GM23338 (cell line): Measurements from ENCODE around the gene FAM3D. TPM values are rescaled to one million over a fixed set of nuclear protein-coding genes. Genes with fewer than 3 reads are reported as not detected.

ENCODE experiments used
- ATAC-seq: fragments of 200-7000 bp; cut with Tn5 transposase; 3 replicates; pipeline ENCODE4 v1.9.1; 2020
- DNase-seq: peaks from one replicate; pipeline ENCODE4 v3.0.0-alpha.2; 2015; ENCODE audit warnings: low spot score
- H2AFZ ChIP-seq: fragments of 200-600 bp; sonication (generic); 2 replicates; pipeline ENCODE4 v1.8.0; 2016; ENCODE audit warnings: antibody characterized with exemption, mild to moderate bottlenecking, moderate library complexity
- H3F3A ChIP-seq: fragments of 200-600 bp; sonication (generic); replicated peaks from 2 replicates; pipeline ENCODE4 v1.8.0; 2017; ENCODE audit warnings: antibody characterized with exemption, mixed run types, low read depth
- H3K27ac ChIP-seq: fragments of 200-600 bp; sonication (generic); 2 replicates; pipeline ENCODE4 v1.6.1; 2016; ENCODE audit warnings: low read depth
- H3K27me3 ChIP-seq: fragments of 200-600 bp; sonication (generic); 2 replicates; pipeline ENCODE4 v1.8.0; 2016; ENCODE audit warnings: mild to moderate bottlenecking, mixed run types, moderate library complexity; ENCODE audit not compliant: insufficient read depth
- H3K36me3 ChIP-seq: fragments of 200-600 bp; sonication (generic); 2 replicates; pipeline ENCODE4 v1.8.0; 2016; ENCODE audit warnings: mild to moderate bottlenecking; ENCODE audit not compliant: insufficient read depth
- H3K4me1 ChIP-seq: fragments of 200-600 bp; sonication (generic); 2 replicates; pipeline ENCODE4 v1.8.0; 2016; ENCODE audit warnings: mild to moderate bottlenecking, moderate library complexity; ENCODE audit not compliant: insufficient read depth
- H3K4me2 ChIP-seq: fragments of 200-600 bp; sonication (generic); 2 replicates; pipeline ENCODE4 v1.7.1; 2017; ENCODE audit warnings: mixed run types
- H3K4me3 ChIP-seq: fragments of 200-600 bp; sonication (generic); 2 replicates; pipeline ENCODE4 v1.6.1; 2016; ENCODE audit warnings: mixed run types
- H3K79me2 ChIP-seq: fragments of 200-600 bp; sonication (generic); replicated peaks from 2 replicates; pipeline ENCODE4 v1.8.0; 2017; ENCODE audit warnings: mild to moderate bottlenecking; ENCODE audit not compliant: insufficient read depth
- H3K9me2 ChIP-seq: fragments of 200-600 bp; sonication (generic); 2 replicates; pipeline ENCODE4 v1.8.0; 2017; ENCODE audit not compliant: insufficient read depth
- H4K20me1 ChIP-seq: fragments of 200-600 bp; sonication (generic); replicated peaks from 2 replicates; pipeline ENCODE4 v1.8.0; 2017; ENCODE audit warnings: mild to moderate bottlenecking; ENCODE audit not compliant: insufficient read depth
- H3K27ac Mint-ChIP-seq: 2 replicates; pipeline ENCODE4 v1.8.0; 2020; ENCODE audit warnings: inconsistent platforms, mild to moderate bottlenecking, moderate library complexity, mixed read lengths
- H3K27me3 Mint-ChIP-seq: 3 replicates; pipeline ENCODE4 v1.8.0; 2022; ENCODE audit warnings: low read depth, mild to moderate bottlenecking, moderate library complexity, mixed read lengths, inconsistent platforms; ENCODE audit not compliant: insufficient read depth, poor library complexity
- H3K36me3 Mint-ChIP-seq: 3 replicates; pipeline ENCODE4 v1.8.0; 2021; ENCODE audit warnings: low read depth, mild to moderate bottlenecking, inconsistent platforms, moderate library complexity, mixed read lengths
- H3K4me1 Mint-ChIP-seq: 3 replicates; pipeline ENCODE4 v1.8.0; 2020; ENCODE audit warnings: mild to moderate bottlenecking, inconsistent platforms, mixed read lengths
- H3K4me3 Mint-ChIP-seq: 3 replicates; pipeline ENCODE4 v1.8.0; 2021; ENCODE audit warnings: moderate library complexity, mild to moderate bottlenecking, inconsistent platforms, mixed read lengths
- H3K9me3 Mint-ChIP-seq: 3 replicates; pipeline ENCODE4 v1.8.0; 2020; ENCODE audit warnings: moderate library complexity, mild to moderate bottlenecking, inconsistent platforms, mixed read lengths
- CREB1 ChIP-seq: fragments of 250-450 bp; sonication (Bioruptor Pico); IDR thresholded peaks from 2 replicates; pipeline ENCODE4 v1.5.0; 2020; ENCODE audit warnings: low read depth, mild to moderate bottlenecking, moderate library complexity
- EZH2 ChIP-seq: fragments of 200-600 bp; sonication (generic); IDR thresholded peaks from one replicate; pipeline ENCODE4 v1.8.0; 2017; ENCODE audit warnings: antibody characterized with exemption, mild to moderate bottlenecking, low read depth; ENCODE audit not compliant: unreplicated experiment
- EZH2phosphoT487 ChIP-seq: fragments of 200-600 bp; sonication (generic); IDR thresholded peaks from one replicate; pipeline ENCODE4 v1.8.1; 2018; ENCODE audit warnings: antibody characterized with exemption; ENCODE audit not compliant: unreplicated experiment
- JUNB ChIP-seq: IDR thresholded peaks from one replicate; pipeline ENCODE4 v1.6.1; 2016; ENCODE audit warnings: antibody characterized with exemption; ENCODE audit not compliant: unreplicated experiment
- NANOG ChIP-seq: IDR thresholded peaks from 2 replicates; pipeline ENCODE4 v1.6.1; 2016; ENCODE audit warnings: antibody characterized with exemption, borderline replicate concordance
- POLR2AphosphoS5 ChIP-seq: IDR thresholded peaks from 2 replicates; pipeline ENCODE4 v1.6.1; 2016; ENCODE audit warnings: antibody characterized with exemption, low read depth
- STAT1 ChIP-seq: IDR thresholded peaks from one replicate; pipeline ENCODE4 v1.6.1; 2016; ENCODE audit warnings: antibody characterized with exemption; ENCODE audit not compliant: unreplicated experiment
- ZNF114 ChIP-seq: fragments of 250-450 bp; sonication (Bioruptor Pico); IDR thresholded peaks from 2 replicates; pipeline ENCODE4 v1.5.0; 2020; ENCODE audit warnings: mild to moderate bottlenecking, moderate library complexity
- ZNF331 ChIP-seq: fragments of 250-450 bp; sonication (Bioruptor Pico); IDR thresholded peaks from 2 replicates; pipeline ENCODE4 v1.5.0; 2020; ENCODE audit warnings: low read depth, mild to moderate bottlenecking, moderate library complexity
- polyA plus RNA-seq: library from polyadenylated mRNA; unstranded; fragments of >200 nt; fragmentation: Nextera tagmentation; extraction: Ambion mirVana; gene quantifications from 2 replicates; pipeline ENCODE4 v1.2.1, GENCODE V29; 2016
- total RNA-seq: library from RNA; depleted of rRNA; stranded (reverse); fragments of >200 nt; shearing (Covaris generic); gene quantifications from 2 replicates; pipeline ENCODE4 v1.2.3, GENCODE V29; 2014
- TF ChIP-seq, protein P1 (sequence below), 2 experiments: fragments of 200-600 bp in 1 of 2; sonication (generic) in 1 of 2; conservative IDR thresholded peaks; 2 replicates each; pipeline versions ENCODE4 v1.5.1 to v1.6.1; 2016 to 2017; ENCODE audit warnings: antibody characterized with exemption in 2 of 2, low read depth in 2 of 2, mild to moderate bottlenecking in 2 of 2, moderate library complexity in 1 of 2
- TF ChIP-seq, protein P2 (sequence below): fragments of 250-450 bp; sonication (Bioruptor Pico); IDR thresholded peaks from 2 replicates; pipeline ENCODE4 v1.5.0; 2020; ENCODE audit warnings: mild to moderate bottlenecking, moderate library complexity
- TF ChIP-seq, protein P3 (sequence below): IDR thresholded peaks from one replicate; pipeline ENCODE4 v1.6.1; 2018; ENCODE audit warnings: antibody characterized with exemption; ENCODE audit not compliant: unreplicated experiment
- TF ChIP-seq, protein P4 (sequence below): IDR thresholded peaks from 2 replicates; pipeline ENCODE4 v1.6.1; 2016; ENCODE audit warnings: antibody characterized with exemption

FAM3D gene
- total and polyA plus RNA-seq, 2 experiments from 2014 or later: 0.26 TPM; not detected in 1

DNA sequence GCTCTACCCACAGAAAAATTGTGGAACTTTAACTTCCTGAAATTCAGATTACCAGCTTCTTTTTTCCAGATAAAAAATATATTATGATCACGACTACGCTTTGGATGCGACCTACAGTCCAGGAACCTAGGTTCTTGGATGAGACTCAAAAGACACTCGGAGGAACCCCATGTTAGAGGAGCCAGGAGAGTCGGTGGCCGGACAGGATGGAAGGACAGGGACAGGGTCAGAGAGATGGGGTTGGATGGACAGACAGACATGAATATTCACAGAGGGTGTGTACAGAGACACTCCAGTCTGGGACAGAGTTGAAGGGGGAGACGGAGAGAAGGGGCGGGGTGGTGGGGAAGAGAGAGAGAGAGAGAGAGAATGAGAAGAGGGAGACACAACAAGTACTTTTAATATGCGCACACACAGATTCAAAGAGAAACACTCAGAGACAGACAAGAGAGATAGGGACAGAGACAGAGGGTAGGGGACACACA, 9.5 kb downstream of the FAM3D start:
- no peaks in the 10 kb centered on the region for H3F3A ChIP-seq
- Mint-ChIP-seq H3K27me3 (peaks cover 10% of the 10 kb centered on the region), H3K4me1 (no peaks in the 10 kb centered on the region), H3K36me3 (no peaks in the 10 kb centered on the region), H3K27ac (no peak overlapping the region), H3K9me3 (peaks cover 5% of the 10 kb centered on the region; the same call in 2 of the 3 replicates), H3K4me3 (no peak overlapping the region)
- TF ChIP-seq, protein P1, sequence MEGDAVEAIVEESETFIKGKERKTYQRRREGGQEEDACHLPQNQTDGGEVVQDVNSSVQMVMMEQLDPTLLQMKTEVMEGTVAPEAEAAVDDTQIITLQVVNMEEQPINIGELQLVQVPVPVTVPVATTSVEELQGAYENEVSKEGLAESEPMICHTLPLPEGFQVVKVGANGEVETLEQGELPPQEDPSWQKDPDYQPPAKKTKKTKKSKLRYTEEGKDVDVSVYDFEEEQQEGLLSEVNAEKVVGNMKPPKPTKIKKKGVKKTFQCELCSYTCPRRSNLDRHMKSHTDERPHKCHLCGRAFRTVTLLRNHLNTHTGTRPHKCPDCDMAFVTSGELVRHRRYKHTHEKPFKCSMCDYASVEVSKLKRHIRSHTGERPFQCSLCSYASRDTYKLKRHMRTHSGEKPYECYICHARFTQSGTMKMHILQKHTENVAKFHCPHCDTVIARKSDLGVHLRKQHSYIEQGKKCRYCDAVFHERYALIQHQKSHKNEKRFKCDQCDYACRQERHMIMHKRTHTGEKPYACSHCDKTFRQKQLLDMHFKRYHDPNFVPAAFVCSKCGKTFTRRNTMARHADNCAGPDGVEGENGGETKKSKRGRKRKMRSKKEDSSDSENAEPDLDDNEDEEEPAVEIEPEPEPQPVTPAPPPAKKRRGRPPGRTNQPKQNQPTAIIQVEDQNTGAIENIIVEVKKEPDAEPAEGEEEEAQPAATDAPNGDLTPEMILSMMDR (conservative IDR thresholded peaks at IDR 0.05; ENCODE audit: low read depth in 2 of 2): no peak
- TF ChIP-seq, protein P2, sequence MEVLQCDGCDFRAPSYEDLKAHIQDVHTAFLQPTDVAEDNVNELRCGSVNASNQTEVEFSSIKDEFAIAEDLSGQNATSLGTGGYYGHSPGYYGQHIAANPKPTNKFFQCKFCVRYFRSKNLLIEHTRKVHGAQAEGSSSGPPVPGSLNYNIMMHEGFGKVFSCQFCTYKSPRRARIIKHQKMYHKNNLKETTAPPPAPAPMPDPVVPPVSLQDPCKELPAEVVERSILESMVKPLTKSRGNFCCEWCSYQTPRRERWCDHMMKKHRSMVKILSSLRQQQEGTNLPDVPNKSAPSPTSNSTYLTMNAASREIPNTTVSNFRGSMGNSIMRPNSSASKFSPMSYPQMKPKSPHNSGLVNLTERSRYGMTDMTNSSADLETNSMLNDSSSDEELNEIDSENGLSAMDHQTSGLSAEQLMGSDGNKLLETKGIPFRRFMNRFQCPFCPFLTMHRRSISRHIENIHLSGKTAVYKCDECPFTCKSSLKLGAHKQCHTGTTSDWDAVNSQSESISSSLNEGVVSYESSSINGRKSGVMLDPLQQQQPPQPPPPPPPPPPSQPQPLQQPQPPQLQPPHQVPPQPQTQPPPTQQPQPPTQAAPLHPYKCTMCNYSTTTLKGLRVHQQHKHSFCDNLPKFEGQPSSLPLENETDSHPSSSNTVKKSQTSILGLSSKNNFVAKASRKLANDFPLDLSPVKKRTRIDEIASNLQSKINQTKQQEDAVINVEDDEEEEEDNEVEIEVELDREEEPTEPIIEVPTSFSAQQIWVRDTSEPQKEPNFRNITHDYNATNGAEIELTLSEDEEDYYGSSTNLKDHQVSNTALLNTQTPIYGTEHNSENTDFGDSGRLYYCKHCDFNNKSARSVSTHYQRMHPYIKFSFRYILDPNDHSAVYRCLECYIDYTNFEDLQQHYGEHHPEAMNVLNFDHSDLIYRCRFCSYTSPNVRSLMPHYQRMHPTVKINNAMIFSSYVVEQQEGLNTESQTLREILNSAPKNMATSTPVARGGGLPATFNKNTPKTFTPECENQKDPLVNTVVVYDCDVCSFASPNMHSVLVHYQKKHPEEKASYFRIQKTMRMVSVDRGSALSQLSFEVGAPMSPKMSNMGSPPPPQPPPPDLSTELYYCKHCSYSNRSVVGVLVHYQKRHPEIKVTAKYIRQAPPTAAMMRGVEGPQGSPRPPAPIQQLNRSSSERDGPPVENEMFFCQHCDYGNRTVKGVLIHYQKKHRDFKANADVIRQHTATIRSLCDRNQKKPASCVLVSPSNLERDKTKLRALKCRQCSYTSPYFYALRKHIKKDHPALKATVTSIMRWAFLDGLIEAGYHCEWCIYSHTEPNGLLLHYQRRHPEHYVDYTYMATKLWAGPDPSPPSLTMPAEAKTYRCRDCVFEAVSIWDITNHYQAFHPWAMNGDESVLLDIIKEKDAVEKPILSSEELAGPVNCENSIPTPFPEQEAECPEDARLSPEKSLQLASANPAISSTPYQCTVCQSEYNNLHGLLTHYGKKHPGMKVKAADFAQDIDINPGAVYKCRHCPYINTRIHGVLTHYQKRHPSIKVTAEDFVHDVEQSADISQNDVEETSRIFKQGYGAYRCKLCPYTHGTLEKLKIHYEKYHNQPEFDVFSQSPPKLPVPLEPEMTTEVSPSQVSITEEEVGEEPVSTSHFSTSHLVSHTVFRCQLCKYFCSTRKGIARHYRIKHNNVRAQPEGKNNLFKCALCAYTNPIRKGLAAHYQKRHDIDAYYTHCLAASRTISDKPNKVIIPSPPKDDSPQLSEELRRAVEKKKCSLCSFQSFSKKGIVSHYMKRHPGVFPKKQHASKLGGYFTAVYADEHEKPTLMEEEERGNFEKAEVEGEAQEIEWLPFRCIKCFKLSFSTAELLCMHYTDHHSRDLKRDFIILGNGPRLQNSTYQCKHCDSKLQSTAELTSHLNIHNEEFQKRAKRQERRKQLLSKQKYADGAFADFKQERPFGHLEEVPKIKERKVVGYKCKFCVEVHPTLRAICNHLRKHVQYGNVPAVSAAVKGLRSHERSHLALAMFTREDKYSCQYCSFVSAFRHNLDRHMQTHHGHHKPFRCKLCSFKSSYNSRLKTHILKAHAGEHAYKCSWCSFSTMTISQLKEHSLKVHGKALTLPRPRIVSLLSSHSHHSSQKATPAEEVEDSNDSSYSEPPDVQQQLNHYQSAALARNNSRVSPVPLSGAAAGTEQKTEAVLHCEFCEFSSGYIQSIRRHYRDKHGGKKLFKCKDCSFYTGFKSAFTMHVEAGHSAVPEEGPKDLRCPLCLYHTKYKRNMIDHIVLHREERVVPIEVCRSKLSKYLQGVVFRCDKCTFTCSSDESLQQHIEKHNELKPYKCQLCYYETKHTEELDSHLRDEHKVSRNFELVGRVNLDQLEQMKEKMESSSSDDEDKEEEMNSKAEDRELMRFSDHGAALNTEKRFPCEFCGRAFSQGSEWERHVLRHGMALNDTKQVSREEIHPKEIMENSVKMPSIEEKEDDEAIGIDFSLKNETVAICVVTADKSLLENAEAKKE: no peak
- TF ChIP-seq ZNF331: no peak
- TF ChIP-seq CREB1 (CRISPR knock-in tag): no peak
- TF ChIP-seq, protein P3, sequence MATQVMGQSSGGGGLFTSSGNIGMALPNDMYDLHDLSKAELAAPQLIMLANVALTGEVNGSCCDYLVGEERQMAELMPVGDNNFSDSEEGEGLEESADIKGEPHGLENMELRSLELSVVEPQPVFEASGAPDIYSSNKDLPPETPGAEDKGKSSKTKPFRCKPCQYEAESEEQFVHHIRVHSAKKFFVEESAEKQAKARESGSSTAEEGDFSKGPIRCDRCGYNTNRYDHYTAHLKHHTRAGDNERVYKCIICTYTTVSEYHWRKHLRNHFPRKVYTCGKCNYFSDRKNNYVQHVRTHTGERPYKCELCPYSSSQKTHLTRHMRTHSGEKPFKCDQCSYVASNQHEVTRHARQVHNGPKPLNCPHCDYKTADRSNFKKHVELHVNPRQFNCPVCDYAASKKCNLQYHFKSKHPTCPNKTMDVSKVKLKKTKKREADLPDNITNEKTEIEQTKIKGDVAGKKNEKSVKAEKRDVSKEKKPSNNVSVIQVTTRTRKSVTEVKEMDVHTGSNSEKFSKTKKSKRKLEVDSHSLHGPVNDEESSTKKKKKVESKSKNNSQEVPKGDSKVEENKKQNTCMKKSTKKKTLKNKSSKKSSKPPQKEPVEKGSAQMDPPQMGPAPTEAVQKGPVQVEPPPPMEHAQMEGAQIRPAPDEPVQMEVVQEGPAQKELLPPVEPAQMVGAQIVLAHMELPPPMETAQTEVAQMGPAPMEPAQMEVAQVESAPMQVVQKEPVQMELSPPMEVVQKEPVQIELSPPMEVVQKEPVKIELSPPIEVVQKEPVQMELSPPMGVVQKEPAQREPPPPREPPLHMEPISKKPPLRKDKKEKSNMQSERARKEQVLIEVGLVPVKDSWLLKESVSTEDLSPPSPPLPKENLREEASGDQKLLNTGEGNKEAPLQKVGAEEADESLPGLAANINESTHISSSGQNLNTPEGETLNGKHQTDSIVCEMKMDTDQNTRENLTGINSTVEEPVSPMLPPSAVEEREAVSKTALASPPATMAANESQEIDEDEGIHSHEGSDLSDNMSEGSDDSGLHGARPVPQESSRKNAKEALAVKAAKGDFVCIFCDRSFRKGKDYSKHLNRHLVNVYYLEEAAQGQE: no peak
- no peak for TF ChIP-seq STAT1
- no peak for TF ChIP-seq NANOG
- TF ChIP-seq, protein P4, sequence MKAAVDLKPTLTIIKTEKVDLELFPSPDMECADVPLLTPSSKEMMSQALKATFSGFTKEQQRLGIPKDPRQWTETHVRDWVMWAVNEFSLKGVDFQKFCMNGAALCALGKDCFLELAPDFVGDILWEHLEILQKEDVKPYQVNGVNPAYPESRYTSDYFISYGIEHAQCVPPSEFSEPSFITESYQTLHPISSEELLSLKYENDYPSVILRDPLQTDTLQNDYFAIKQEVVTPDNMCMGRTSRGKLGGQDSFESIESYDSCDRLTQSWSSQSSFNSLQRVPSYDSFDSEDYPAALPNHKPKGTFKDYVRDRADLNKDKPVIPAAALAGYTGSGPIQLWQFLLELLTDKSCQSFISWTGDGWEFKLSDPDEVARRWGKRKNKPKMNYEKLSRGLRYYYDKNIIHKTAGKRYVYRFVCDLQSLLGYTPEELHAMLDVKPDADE: no peak
- no peak for TF ChIP-seq ZNF114 (CRISPR knock-in tag)
- no peak for TF ChIP-seq EZH2phosphoT487
- no peak for TF ChIP-seq JUNB
- no peak for TF ChIP-seq POLR2AphosphoS5
- TF ChIP-seq EZH2: no peak
- no peaks in the 10 kb centered on the region; the same call in 1 of the 2 replicates for H3K36me3 ChIP-seq
- ATAC-seq: no peak
- peaks cover 4% of the 10 kb centered on the region; the same call in 1 of the 2 replicates for H3K9me2 ChIP-seq
- H3K79me2 ChIP-seq: no peaks in the 10 kb centered on the region
- no peak for DNase-seq
- H3K4me2 ChIP-seq: no peak overlapping the region
- no peak overlapping the region for H2AFZ ChIP-seq
- no peaks in the 10 kb centered on the region for H3K4me1 ChIP-seq
- no peaks in the 10 kb centered on the region for H4K20me1 ChIP-seq
- H3K27ac ChIP-seq: no peak overlapping the region
- no peaks in the 10 kb centered on the region for H3K27me3 ChIP-seq
- no peak overlapping the region for H3K4me3 ChIP-seq
